K562 (cell line): ENCODE results near the gene TIMP3. TPM values are rescaled to one million over a fixed set of nuclear protein-coding genes. Genes with fewer than 3 reads are reported as not detected.

Source experiments
- ATAC-seq: fragments of 200-7000 bp; cut with Tn5 transposase; 3 replicates; pipeline ENCODE4 v1.9.1; 2020; ENCODE audit warnings: moderate library complexity
- BruUV-seq: library from RNA; stranded (reverse); fragments of 400-500 nt; replicated peaks from 2 replicates; lab custom pipeline; 2021; lab: Mats Ljungman, UMichigan
- CTCF ChIA-PET: fragments of 300-600 bp; formaldehyde crosslinking; extraction: SDS; loops from one replicate; lab custom pipeline; 2021; ENCODE audit warnings: low intra/inter-chr PET ratio; lab: Yijun Ruan, JAX
- POLR2A ChIA-PET: fragments of 300-600, 350-650 bp; sonication (Branson Sonifier 250); formaldehyde crosslinking; extraction: SDS; loops from one replicate; lab custom pipeline; 2021; ENCODE audit warnings: antibody characterized with exemption, inconsistent platforms; lab: Yijun Ruan, JAX
- DNase-seq, 4 experiments: peaks; one replicate each; pipeline versions ENCODE4 v3.0.0 to v3.0.0-alpha.2; 2011 to 2018; ENCODE audit warnings: low spot score in 3 of 4, mixed read lengths in 3 of 4; ENCODE audit errors: extremely low read depth in 1 of 4
- FAIRE-seq: peaks from 2 replicates; lab custom pipeline; 2011; peaks lifted over from hg19 to GRCh38; lab: Jason Lieb, UNC
- H2AFZ ChIP-seq: 2 replicates; pipeline ENCODE4 v1.6.0; 2011; ENCODE audit warnings: low read depth, low read length, control low read depth, inconsistent platforms
- H3K27ac ChIP-seq: fragments of 200-600 bp; 3 replicates; pipeline ENCODE4 v1.8.0; 2011; ENCODE audit warnings: low read depth, mild to moderate bottlenecking, control low read depth, inconsistent platforms, low read length, moderate library complexity, mixed read lengths; ENCODE audit errors: extremely low read depth
- H3K27me3 ChIP-seq, 2 experiments: fragments of 300-600 bp in 1 of 2; 2 replicates in 1 of 2; 3 replicates in 1 of 2; pipeline versions ENCODE4 v1.6.0 to v1.8.0; 2011; ENCODE audit warnings: inconsistent platforms in 2 of 2, low read length in 2 of 2, mild to moderate bottlenecking in 1 of 2, mixed read lengths in 1 of 2, moderate library complexity in 1 of 2; ENCODE audit not compliant: control insufficient read depth in 2 of 2, insufficient read depth in 2 of 2
- H3K36me3 ChIP-seq: fragments of 300-600 bp; 3 replicates; pipeline ENCODE4 v1.8.0; 2011; ENCODE audit warnings: mild to moderate bottlenecking, low read length, inconsistent platforms; ENCODE audit not compliant: control insufficient read depth, insufficient read depth
- H3K4me1 ChIP-seq, 2 experiments: fragments of 200-600 bp in 1 of 2; replicated peaks in 1 of 2; 2 replicates in 1 of 2; 3 replicates in 1 of 2; pipeline versions ENCODE4 v1.5.1 to v1.8.0; 2011; ENCODE audit warnings: inconsistent platforms in 2 of 2, low read length in 2 of 2, mild to moderate bottlenecking in 1 of 2, mixed read lengths in 1 of 2, moderate library complexity in 1 of 2; ENCODE audit not compliant: control insufficient read depth in 2 of 2, insufficient read depth in 2 of 2
- H3K4me2 ChIP-seq: 2 replicates; pipeline ENCODE4 v1.6.1; 2011; ENCODE audit warnings: low read length, control low read depth, inconsistent platforms, mixed read lengths; ENCODE audit not compliant: insufficient read depth
- H3K4me3 ChIP-seq: fragments of 200-600 bp; sonication (generic), shearing (Covaris generic); 2 replicates; pipeline ENCODE4 v1.5.1; 2016; ENCODE audit warnings: control low read depth, inconsistent platforms
- H3K79me2 ChIP-seq: fragments of 200-600 bp; 3 replicates; pipeline ENCODE4 v1.8.0; 2011; ENCODE audit warnings: low read length, inconsistent platforms; ENCODE audit not compliant: control insufficient read depth, insufficient read depth
- H3K9ac ChIP-seq, 2 experiments: 2 replicates each; pipeline versions ENCODE4 v1.6.0 to v1.6.1; 2011; ENCODE audit warnings: low read depth in 2 of 2, low read length in 2 of 2, control low read depth in 1 of 2, inconsistent platforms in 1 of 2, mild to moderate bottlenecking in 1 of 2, mixed read lengths in 1 of 2; ENCODE audit not compliant: insufficient read depth in 1 of 2
- H3K9me1 ChIP-seq: one replicate; pipeline ENCODE4 v1.6.0; 2011; ENCODE audit warnings: inconsistent platforms, mild to moderate bottlenecking, low read length, moderate library complexity; ENCODE audit not compliant: control insufficient read depth, insufficient read depth
- H3K9me3 ChIP-seq: replicated peaks from 2 replicates; pipeline ENCODE4 v1.5.1; 2011; ENCODE audit warnings: low read depth, low read length, inconsistent platforms; ENCODE audit not compliant: control insufficient read depth, insufficient read depth
- H4K20me1 ChIP-seq: replicated peaks from 2 replicates; pipeline ENCODE4 v1.6.1; 2011; ENCODE audit warnings: low read length, inconsistent platforms, mixed read lengths; ENCODE audit not compliant: control insufficient read depth, insufficient read depth
- ARID2 ChIP-seq: fragments of 450-650 bp; IDR thresholded peaks from 2 replicates; pipeline ENCODE4 v1.6.1; 2017; ENCODE audit warnings: antibody characterized with exemption, mild to moderate bottlenecking
- CBFB ChIP-seq: sonication (generic); formaldehyde crosslinking; IDR thresholded peaks from 2 replicates; pipeline ENCODE4 v1.4.0; 2020; ENCODE audit warnings: mild to moderate bottlenecking, missing genetic modification reagents
- FOXJ2 ChIP-seq: fragments of 200-800 bp; sonication (Bioruptor generic); IDR thresholded peaks from 2 replicates; pipeline ENCODE4 v1.6.1; 2016; ENCODE audit warnings: missing genetic modification characterization, missing compliant biosample characterization
- MED1 ChIP-seq: sonication (generic); formaldehyde crosslinking; IDR thresholded peaks from 2 replicates; pipeline ENCODE4 v1.8.1; 2023; ENCODE audit warnings: missing genetic modification reagents, borderline replicate concordance
- NFE2L1 ChIP-seq: fragments of 450-650 bp; IDR thresholded peaks from 2 replicates; pipeline ENCODE4 v1.6.1; 2016; ENCODE audit warnings: missing genetic modification characterization, low read depth, mild to moderate bottlenecking, missing compliant biosample characterization, moderate library complexity, borderline replicate concordance
- SAFB2 ChIP-seq: fragments of 200-400 bp; formaldehyde crosslinking; IDR thresholded peaks from 2 replicates; pipeline ENCODE4 v1.6.1; 2018; ENCODE audit warnings: borderline replicate concordance, low read length, low read depth, moderate library complexity; ENCODE audit not compliant: severe bottlenecking
- SMAD4 ChIP-seq: fragments of 250-450 bp; sonication (Bioruptor Pico); conservative IDR thresholded peaks from 2 replicates; pipeline ENCODE4 v1.8.0; 2021; ENCODE audit warnings: inconsistent platforms, mild to moderate bottlenecking, moderate library complexity
- THRAP3 ChIP-seq: fragments of 450-650 bp; IDR thresholded peaks from 2 replicates; pipeline ENCODE4 v1.6.1; 2016; ENCODE audit warnings: mild to moderate bottlenecking, inconsistent platforms, borderline replicate concordance
- XRCC3 ChIP-seq: fragments of 450-650 bp; IDR thresholded peaks from 2 replicates; pipeline ENCODE4 v1.6.1; 2017; ENCODE audit warnings: mild to moderate bottlenecking, moderate library complexity
- ZNF583 ChIP-seq: fragments of 250-450 bp; sonication (Bioruptor Pico); IDR thresholded peaks from 2 replicates; pipeline ENCODE4 v1.4.0; 2020
- ZNF76 ChIP-seq: fragments of 250-450 bp; sonication (Bioruptor Pico); IDR thresholded peaks from 2 replicates; pipeline ENCODE4 v1.4.0; 2020; ENCODE audit warnings: mild to moderate bottlenecking, moderate library complexity, borderline replicate concordance
- WGBS: fragments of 100-300 bp; shearing (Covaris generic); methylation state at CpG from one replicate; pipeline ENCODE4 v1.1.6; 2016; ENCODE audit warnings: low coverage, mixed read lengths; ENCODE audit not compliant: insufficient coverage; ENCODE audit errors: missing lambda C conversion rate; 5-methylcytosine and 5-hydroxymethylcytosine counted together
- in situ Hi-C: fragments of 300-500 bp; cut with MboI; formaldehyde crosslinking; loops from 4 replicates; pipeline ENCODE4 v1.15.0; 2018; ENCODE audit warnings: inconsistent platforms, mixed read lengths
- intact Hi-C: fragments of 100-400 bp; cut with micrococcal nuclease; formaldehyde crosslinking; loops from 2 replicates; pipeline ENCODE4 v1.14.2; 2022
- polyA plus RNA-seq, 8 experiments: library from polyadenylated mRNA; depleted of rRNA in 4 of 8; stranded (reverse) in 5 of 8; unstranded in 3 of 8; fragments of >200 nt; fragmentation: Nextera tagmentation in 2 of 8; fragmentation: Illumina TruSeq in 1 of 8; extraction: Ambion mirVana in 2 of 8; extraction: Trizol in 1 of 8; gene quantifications; 2 replicates each; pipeline versions ENCODE4 v1.2.1 to v1.2.3, GENCODE V29; 2011 to 2014; ENCODE audit warnings: inconsistent platforms in 1 of 8, missing spikeins in 1 of 8
- total RNA-seq, 7 experiments: library from RNA; depleted of rRNA in 6 of 7; stranded (reverse); fragments of >200 nt in 6 of 7; fragmentation: Illumina TruSeq in 2 of 7; extraction: Trizol in 2 of 7; gene quantifications; 2 replicates each; pipeline versions ENCODE4 v1.2.1 to v1.2.3, GENCODE V29; 2011 to 2021; ENCODE audit warnings: low replicate concordance in 1 of 7

The TIMP3 gene
- total and polyA plus RNA-seq, 9 of the 15 experiments (the other 6 are each of a cell fraction or from before 2014, with no cell fraction given): 0.07 to 0.73 (median 0.18) TPM

- no peak for TF ChIP-seq ARID2
- TF ChIP-seq, all 486 proteins: peak for 0
These were observed 65.4 kb downstream of the TIMP3 start (continued) for GRCh38 chr22:32866953-32867352.

- Histone ChIP-seq H3K27me3 (no peaks in the 10 kb centered on the region), H3K9me1 (no peaks in the 10 kb centered on the region), H3K4me1 (peaks cover 7 to 8% of the 10 kb centered on the region in 2 experiments; a peak in 3 of 5 replicates), H3K36me3 (no peaks in the 10 kb centered on the region), H4K20me1 (no peaks in the 10 kb centered on the region), H3K27ac (no peak overlapping the region), H3K4me3 (no peak overlapping the region), H3K4me2 (no peak overlapping the region), H3K9me3 (no peaks in the 10 kb centered on the region), H3K9ac (no peak overlapping the region), H3K79me2 (no peaks in the 10 kb centered on the region), H2AFZ (no peak overlapping the region)
- DNase-seq (no peak), FAIRE-seq (no peak), ATAC-seq (no peak)
- intact Hi-C loops (no loop called here), in situ Hi-C loops (no loop called here)
- CTCF ChIA-PET: no interaction called here
- TF ChIP-seq ZNF583 (no peak), NFE2L1 (no peak), XRCC3 (no peak), SMAD4 (CRISPR knock-in tag) (no peak), THRAP3 (no peak), FOXJ2 (tag) (no peak), MED1 (CRISPR knock-in tag) (no peak), ZNF76 (no peak), SAFB2 (no peak), CBFB (no peak)
- no TSS peak for BruUV-seq
- 79% methylated on average over 5 of the region's 6 CpGs for WGBS
- POLR2A ChIA-PET: no interaction called here
These were observed 67.4 kb downstream of the TIMP3 start for GRCh38 chr22:32868946-32869345.
